ENCODE results near the gene FSCN2. TPM values are rescaled to one million over a fixed set of nuclear protein-coding genes. Genes with fewer than 3 reads are reported as not detected.

FSCN2 gene
- total RNA-seq, 4 donors from 2014 or later = 0.46 to 2.7 (median 1.8) TPM

DNA sequence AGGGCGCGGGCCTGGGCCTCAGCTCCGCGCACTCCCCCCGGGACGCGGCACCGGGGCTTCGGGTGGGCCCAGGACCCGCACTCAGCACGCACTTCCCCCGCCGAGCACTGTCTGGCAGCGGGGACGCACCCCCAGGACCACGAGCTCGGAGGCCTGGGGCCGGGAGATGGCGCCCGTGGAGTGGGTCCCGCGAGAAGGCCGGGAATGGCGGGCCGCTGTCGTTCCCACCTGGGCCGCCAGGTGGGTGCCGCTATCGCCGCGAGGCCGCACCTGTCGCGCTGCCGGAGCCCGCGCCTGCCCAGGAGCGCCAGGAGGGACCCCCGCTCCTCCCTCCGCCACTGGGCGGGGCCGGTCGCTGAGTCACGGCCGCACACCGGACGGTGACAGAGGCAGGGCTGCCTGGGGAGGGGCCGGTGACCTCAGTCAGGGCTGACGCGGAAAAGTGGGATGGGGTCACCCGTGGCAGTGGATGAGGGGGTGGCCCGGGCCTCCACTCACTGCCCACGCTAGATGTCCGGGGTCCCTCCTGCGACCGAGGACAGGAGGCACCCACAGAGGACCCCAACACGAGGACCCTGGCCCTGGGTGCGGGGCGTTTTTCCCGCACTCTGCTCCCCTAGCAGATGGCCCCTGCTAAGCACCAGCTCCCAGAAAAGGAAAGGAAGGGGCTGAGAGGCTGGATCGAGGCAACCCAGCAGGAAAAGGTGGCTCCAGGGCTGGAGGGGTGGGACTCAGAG is 8.7 kb upstream of the FSCN2 start:
- 7 to 53% methylated on average over 3 to 43 of the region's 61 CpGs for WGBS, 2 donors
- no peak for DNase-seq (ENCODE audit: low spot score in 2 of 2)
- TF ChIP-seq POLR2A (IDR thresholded peaks at IDR 0.05) = no peak
- TF ChIP-seq, protein P1, sequence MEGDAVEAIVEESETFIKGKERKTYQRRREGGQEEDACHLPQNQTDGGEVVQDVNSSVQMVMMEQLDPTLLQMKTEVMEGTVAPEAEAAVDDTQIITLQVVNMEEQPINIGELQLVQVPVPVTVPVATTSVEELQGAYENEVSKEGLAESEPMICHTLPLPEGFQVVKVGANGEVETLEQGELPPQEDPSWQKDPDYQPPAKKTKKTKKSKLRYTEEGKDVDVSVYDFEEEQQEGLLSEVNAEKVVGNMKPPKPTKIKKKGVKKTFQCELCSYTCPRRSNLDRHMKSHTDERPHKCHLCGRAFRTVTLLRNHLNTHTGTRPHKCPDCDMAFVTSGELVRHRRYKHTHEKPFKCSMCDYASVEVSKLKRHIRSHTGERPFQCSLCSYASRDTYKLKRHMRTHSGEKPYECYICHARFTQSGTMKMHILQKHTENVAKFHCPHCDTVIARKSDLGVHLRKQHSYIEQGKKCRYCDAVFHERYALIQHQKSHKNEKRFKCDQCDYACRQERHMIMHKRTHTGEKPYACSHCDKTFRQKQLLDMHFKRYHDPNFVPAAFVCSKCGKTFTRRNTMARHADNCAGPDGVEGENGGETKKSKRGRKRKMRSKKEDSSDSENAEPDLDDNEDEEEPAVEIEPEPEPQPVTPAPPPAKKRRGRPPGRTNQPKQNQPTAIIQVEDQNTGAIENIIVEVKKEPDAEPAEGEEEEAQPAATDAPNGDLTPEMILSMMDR (IDR thresholded peaks at IDR 0.05) = no peak
- intact Hi-C loops (cut with DNase I; ENCODE audit: low total_unique reads) = no loop called here
- H3K4me3 ChIP-seq (ENCODE audit: low read depth, poor library complexity, severe bottlenecking) = peak overlapping the region; percentile 14

DNA sequence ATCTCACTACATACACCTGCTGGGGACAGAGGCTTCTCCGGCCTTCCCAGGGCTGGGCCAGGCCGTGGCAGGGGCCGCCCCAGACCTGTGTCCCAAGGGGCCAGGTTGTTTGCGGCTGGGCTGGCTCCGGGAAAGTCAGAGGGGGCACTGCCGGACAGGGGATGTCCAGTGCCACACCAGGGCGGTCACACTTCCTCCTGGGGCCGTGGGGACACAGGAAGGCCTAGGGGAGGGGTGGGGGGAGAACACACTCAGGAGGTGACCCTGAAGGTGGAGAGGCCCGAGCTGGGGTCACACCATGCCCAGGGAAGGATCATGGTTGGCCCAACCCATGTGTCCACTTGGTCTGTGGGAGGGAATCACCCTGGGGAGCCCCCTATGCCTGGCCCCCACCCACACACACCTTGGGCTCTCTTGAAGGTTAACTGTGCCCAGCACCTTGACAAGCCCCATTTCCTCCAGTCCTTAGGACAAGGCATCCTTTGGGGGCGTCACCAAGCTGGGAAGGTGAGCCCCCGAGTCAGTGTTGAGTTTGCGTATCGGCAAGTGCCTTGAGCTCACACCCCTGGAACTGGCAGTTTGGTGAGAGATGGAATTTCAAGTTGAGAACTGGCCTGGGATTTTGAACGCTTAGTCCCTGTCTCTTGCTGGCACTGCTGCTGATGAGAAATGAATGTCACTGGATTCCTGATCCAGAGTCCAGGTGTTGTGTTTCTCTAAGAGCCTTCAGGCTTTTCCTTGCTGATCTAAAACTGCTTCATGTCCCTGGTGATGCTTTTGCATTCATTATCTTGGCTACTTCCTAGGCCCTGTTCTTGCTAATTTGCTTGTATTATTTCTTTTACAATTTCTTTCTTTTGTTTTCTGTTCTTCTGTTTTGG is 7.9 kb upstream of the FSCN2 start:
- WGBS, 2 donors = 73 to 89% methylated on average over 6 to 14 of the region's 14 CpGs
- TF ChIP-seq POLR2A (IDR thresholded peaks at IDR 0.05) = no peak
- TF ChIP-seq, protein P1 (IDR thresholded peaks at IDR 0.05) = no peak
- H3K4me3 ChIP-seq (ENCODE audit: low read depth, poor library complexity, severe bottlenecking) = no peak overlapping the region
- intact Hi-C loops (cut with DNase I; ENCODE audit: low total_unique reads) = no loop called here
- DNase-seq (ENCODE audit: low spot score in 2 of 2) = no peak

DNA sequence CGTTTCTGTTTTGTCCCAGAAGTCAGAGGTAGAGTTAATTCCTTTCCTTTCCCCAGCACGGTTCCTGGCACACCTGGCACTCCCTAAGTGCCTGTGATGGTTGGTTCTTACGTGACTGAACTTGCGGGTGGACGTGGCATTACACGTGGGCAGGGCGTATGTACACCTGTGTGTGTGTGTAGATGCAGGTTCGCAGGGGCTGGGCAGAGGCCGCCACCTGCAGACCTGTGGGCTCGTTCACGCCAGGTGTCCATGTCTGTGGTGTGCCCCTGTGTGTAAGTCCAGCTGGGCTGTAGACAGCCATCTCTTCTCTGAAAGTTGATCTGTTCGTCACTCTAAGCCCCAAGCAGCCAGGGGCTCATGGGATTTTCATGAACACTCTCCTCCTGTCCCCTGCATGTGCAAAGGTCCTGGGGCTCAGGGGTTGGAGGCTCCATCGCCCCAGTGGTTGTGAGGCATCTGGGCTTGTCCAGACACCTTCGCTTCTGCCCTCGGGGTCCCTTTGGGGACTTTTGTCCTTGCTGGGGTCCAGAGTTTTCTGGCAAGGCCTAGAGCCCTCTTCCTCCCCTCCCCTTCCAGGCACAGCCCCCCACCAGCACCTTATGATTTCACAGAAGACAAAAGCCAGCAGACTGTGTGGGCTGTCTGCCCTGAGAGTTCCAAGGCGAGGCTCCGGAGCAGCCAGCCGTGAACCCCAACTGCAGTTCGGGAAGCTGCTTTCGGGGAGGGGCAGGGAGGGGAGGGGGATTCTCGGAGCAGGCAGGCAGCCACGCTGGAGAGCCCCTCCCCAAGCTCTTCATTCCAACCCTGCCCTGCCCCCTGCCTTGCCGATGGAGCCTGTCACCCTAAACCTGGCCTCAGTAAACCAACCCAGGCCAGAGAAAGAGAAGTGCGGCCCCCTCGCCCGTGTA is 5.4 kb upstream of the FSCN2 start:
- intact Hi-C loops (cut with DNase I; ENCODE audit: low total_unique reads) = no loop called here
- DNase-seq (ENCODE audit: low spot score in 2 of 2) = no peak
- TF ChIP-seq, protein P1 (IDR thresholded peaks at IDR 0.05) = no peak
- no peak for TF ChIP-seq POLR2A (IDR thresholded peaks at IDR 0.05)
- H3K4me3 ChIP-seq (ENCODE audit: low read depth, poor library complexity, severe bottlenecking) = no peak overlapping the region
- 65 to 72% methylated on average over 26 of the region's 26 CpGs for WGBS, 2 donors

DNA sequence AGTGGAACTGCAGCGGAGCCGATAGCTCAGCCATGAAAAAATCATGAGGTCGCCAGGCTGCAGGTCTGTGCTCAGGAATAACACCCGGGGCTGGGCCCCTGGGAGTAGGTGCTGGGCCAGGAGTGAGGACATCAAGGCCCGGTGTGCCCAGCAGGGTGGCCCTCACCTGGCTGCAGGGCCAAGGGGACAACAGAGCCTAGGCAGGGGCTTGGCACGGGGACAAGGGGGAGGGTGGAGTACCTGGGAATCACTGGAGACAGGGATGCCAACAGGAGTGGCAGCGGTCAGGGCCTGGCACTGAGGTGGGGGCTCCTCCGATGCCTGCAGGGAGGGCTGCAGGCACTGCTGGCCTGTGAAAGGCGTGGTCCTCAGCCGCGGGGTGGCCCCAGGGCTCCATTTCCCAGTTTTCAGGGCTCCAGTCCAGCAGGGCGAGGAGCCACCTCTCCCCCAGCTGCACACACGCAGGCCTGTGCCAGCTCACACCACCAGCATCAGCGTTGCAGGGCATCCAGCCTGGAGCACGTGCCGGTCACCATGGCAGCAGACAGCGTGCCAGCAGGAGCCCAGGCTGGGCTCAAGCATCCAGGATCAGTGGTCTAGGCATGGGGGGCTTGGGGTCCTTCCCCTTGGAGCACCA is 4.7 kb upstream of the FSCN2 start:
- TF ChIP-seq, protein P1 (IDR thresholded peaks at IDR 0.05) = no peak
- 31 to 32% methylated on average over 12 to 14 of the region's 17 CpGs for WGBS, 2 donors
- H3K4me3 ChIP-seq (ENCODE audit: low read depth, poor library complexity, severe bottlenecking) = no peak overlapping the region
- intact Hi-C loops (cut with DNase I; ENCODE audit: low total_unique reads) = no loop called here
- no peak for DNase-seq (ENCODE audit: low spot score in 2 of 2)

Data from lower leg skin (tissue), 4 donors.